NOMO-1 treated with dmso at 0.1 percent for 144 hours (cell line): ENCODE data around the gene FJX1.

Experiments
- DNase-seq: peaks from one replicate; lab custom pipeline; 2025; ENCODE audit not compliant: unreplicated experiment; lab: John Stamatoyannopoulos, UW

The FJX1 gene, protein sequence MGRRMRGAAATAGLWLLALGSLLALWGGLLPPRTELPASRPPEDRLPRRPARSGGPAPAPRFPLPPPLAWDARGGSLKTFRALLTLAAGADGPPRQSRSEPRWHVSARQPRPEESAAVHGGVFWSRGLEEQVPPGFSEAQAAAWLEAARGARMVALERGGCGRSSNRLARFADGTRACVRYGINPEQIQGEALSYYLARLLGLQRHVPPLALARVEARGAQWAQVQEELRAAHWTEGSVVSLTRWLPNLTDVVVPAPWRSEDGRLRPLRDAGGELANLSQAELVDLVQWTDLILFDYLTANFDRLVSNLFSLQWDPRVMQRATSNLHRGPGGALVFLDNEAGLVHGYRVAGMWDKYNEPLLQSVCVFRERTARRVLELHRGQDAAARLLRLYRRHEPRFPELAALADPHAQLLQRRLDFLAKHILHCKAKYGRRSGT

DNA sequence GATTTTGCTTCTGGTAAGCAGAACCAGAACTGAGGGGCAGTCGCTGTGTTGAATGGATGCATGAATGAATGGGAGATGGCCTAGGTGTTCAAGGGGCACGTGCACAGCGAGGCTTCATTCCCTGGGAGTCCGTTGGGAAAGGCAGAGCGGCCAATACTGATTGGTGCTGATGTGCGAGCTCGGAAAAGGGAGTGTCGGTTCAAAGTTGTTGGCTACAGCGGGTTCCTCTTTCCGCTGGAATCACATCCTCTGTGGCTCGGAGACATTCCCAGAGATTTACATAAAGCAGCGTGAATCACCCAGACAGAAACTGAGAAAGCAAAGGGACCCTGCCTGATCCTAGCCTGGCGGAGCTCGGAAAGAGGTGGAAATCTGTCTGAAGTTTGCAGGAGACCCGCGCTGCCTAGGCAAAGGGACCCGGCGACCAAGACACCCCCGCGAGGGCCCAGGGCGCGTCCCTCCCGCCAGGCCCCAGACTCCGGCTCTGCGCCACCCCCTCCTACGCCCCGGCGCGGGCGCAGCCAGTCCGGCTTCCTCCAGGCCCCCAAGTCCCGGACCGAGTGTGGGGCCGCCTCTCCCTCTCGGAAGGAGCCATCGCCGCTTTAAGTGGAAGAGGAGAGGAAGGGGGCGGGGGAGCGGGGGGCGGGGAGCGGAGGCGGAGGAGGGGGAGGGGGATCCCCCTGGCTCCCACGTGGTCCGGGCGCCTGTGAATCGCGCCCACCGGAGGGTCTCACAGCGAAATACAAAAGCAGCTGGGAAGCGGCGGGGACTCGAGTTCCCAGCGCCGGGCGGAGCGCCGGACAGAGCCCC is at the start of gene FJX1:
FJX1 (plus strand) TSS at position 774 of the 810 bp plus-strand sequence. CDS start 177 bp downstream, outside the sequence.
- DNase-seq = no peak

DNA sequence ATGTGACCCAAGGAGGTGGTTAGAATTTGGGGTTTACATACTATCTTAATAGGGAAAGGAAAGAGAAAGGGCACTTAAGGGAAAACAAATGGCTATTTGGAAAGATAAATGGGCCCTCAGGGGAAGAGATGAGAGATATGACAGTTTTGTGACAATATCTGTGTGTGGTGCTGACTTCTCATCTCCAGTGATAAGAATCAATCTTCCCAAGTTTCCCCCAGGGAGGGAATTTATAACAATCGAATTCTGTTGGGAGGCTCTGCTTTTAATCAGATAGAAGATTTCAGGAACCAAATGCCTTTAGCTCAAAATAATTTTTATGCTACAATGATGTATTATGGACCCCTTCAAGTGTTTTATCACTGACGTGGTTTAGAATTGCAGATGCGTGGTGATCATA is 46.6 kb upstream of the FJX1 start:
- DNase-seq = no peak

DNA sequence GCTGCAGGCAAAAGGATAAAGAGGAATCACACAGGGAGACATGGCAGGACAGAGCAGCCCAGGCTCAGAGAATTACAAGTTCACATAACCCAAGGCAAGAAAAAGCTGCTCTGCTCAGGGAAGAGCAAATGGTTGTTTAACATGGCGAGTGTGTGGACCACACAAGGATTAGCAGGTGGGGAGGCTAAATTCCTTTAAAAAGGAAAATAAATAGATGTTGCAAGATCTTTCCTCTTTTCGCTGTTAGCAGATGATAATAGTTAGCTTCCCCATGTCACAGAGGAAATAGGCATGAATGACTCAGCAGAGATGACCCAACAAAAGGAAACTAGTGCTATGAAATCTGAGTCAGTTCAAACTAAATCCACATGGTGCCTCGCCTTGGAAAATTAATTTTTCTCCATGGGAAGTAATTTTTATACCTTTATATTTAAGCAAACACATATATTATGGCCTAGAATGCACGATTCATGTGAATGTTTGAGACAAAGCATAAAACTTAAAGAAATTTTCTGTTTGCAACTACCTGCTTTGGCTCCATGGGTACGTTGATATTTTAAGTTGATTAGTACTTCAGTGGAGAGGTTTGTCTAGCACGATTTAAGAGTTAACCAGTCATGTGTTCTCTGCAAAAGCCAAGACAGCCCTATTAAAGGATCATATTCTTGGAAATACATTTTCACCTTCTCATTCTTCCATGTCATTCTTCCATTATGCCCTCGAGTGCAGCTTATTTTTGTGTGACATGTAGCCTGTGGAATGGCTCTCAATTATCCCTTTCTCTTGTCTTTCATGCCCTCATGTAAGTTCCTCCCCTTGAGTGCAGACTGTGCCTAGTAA is 38.5 kb upstream of the FJX1 start:
- DNase-seq = peak; percentile 11

DNA sequence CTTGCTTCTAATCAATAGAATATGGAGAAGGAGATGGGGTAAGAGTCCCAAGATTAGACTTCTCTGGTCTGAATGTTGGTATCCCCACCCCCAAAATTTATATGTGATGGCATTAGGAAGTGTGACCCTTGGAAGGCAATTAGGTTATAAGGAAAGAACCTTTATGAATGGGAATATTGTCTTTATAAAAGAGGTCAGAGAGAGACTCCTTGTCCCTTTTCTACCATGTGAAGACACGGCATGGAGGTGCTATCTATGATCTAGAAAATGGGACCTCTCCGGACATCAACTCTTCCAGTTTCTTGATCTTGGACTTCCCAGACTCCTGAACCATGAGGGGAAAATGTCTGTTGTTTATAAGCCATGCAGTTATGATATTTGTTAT is 37.9 kb upstream of the FJX1 start:
- no peak for DNase-seq

DNA sequence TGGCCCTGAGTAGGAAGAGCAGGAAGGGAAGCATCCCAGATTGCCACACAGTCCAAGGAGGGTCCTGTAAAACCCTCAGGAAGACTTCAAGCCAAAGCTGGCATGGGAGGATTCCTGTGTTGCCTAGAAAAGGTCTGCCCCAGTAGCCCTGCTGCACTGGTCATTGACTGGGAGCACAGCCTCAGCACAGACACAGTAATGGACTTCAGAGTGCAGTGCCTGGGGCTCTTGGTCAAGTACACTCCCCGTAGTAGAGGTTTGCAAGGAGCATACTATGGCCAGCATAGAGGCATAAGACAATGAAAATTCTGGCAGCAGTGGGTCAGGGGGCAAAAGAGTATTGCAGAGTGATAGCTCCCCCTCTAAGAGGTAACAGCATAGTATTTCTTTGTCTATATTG is 36.2 kb upstream of the FJX1 start:
- no peak for DNase-seq

DNA sequence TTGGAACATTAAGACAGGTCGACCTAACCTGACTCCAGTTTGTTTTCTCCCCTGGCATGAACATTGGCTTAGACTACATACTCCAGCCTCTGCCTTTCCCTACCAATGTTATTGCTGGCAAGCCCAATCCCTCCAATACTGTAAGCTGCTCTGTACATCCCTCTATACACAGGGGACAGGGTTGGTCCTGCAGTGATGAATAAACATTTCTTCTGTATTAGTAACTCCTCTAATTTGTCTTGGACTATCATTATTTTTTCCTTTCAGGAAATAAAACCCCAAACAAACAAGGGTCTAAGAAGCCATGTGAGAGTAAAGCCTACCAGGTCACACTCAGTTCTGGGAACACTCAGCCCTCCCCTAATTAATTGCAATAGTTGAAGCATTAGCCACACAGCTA is 35.1 kb upstream of the FJX1 start:
- DNase-seq = no peak

DNA sequence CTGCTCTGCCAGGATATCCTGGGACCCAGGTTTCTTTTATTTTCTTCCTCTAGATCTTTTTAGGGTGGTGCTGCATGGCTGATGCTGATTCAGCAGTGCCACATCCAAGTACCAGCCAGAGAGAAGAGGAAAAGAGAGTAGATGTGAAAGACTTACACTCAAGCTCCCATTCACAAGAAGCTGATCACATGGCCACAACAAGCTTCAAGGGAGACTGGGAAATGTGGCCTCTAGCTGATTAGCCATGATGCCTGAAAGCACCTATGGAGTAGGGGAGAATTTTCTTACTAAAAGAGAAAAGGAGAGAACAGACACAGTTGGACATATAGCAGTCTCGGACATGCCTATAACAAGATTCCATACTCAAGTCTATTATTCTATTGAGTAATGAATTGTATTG is 34.4 kb upstream of the FJX1 start:
- no peak for DNase-seq

DNA sequence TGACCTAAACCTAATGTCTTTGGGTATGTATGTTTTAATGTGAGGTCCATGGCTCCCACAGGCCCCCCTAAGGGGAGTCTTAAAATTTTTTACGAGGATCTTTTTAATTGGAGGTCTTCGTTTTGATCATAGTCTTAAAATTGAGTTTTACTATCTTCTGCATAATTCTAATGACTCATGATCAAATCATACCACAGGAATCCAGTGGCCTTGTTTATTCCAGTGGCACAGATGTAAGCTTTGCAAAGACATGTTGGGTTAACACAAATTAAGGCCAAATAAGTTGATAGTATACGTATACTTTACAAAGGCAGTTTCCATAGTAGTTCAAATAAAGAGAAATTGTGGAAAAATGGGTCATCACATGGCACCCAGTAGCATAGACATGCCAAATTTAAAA is 33.9 kb upstream of the FJX1 start:
- DNase-seq = no peak

DNA sequence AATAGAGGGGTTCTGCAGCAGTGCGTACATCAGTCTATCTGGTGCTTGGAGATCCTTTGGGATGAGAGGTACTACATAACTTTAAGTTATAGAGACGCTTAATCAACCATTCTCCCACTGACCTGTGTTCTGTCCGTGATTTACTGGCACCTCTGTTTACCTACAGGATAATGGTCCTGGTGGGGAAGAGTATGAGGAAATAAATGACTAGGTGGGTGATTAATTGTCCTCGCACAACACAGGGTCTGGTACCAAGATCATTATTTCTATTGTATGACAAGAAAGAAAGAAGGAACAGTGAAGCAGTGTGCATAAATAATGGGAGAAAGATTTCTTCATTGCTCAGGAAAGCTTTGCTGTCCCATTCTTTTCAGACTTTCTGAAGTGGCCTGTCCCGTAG is 32.8 kb upstream of the FJX1 start:
- DNase-seq = no peak

DNA sequence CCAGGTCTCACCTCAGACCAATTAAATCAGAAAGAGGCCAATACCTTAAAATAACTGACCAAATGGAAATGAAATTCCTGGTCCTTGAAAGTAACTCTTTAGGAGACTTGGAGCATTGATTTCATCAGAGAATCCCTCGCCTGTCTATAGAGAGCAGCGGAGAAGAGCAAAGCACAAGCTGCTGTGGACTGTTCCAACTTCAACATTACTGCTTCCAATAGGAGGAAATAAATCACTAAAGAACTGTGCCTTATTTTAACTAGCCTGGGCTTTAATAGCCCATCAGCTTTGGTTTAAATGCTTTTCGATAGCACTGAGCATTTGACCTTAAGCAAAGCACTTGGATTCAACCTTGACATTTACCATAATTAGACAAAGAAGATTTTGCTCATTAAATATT is 32.0 kb upstream of the FJX1 start:
- no peak for DNase-seq

DNA sequence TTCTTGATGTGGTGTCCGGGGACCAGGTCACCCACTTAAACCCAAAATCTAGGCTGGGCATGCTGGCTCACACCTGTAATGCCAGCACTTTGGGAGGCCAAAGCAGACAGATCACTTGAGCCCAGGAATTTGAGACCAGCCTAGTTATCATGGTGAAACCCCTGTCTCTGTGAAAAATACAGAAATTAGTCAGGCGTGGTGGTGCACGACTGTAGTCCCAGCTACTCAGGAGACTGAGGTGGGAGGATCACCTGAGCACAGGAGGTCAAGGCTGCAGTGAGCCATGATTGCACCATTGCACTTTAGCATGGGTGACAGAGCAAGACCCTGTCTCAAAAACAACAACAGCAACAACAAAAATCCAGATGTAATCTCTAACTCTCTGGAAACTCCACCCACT is 30.3 kb upstream of the FJX1 start:
- no peak for DNase-seq

DNA sequence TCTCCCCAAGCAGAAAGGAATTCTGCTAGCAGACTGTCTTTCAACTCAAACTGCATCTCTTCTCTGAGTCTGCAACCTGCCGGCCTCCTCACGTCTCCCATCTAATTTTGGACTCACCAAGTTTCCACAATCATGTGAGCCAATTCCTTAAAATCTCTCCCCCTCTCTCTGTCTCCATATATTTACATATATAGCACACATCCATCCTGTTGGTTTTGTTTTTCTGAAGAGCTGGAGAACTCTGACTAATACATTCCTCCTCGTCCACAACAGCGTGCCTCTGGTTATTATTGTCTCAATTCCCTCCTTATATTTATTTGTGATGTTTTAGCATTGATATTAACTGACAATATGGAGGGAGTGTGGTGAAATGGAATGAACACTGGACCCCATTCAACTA is 29.6 kb upstream of the FJX1 start:
- no peak for DNase-seq

DNA sequence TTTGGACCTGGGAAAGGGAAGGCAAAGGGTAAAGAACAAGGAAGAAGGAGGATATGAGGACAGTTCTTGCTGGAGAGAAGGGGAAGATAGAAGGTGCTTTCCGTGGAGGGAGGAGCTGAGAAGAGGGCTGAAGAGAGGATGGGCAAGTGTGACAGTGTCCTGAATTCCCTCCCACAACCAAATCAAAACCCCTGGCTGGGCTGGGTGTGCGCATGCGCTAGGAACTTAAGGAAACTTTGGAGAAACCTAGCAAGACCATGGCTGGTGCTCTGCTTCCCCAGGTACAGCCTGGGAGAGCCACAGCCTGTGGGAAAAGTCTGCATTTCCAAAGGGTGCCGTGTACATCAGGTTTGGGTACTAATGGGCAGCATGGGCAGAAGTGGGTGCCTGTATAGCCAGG is 29.0 kb upstream of the FJX1 start:
- DNase-seq = no peak

DNA sequence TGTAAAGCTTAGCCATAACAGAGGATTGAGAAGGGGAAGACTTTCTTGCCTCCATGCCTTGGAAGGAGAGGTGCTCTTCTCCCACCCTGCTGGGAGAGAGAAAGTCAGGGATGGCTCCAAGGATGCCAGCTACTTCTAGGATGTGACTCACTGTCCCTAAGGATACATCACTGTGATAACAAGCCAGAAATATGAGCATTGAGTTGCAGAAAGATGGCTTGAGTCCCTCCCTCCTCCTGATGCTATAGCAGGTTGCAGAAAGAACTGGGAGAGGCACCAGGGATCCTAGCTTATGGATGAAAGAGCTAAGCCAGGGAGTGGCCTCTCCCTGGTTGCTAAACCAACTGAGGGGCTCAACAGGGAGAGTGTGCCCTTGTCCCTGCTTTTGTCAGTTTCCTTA is 27.8 kb upstream of the FJX1 start:
- DNase-seq = no peak

DNA sequence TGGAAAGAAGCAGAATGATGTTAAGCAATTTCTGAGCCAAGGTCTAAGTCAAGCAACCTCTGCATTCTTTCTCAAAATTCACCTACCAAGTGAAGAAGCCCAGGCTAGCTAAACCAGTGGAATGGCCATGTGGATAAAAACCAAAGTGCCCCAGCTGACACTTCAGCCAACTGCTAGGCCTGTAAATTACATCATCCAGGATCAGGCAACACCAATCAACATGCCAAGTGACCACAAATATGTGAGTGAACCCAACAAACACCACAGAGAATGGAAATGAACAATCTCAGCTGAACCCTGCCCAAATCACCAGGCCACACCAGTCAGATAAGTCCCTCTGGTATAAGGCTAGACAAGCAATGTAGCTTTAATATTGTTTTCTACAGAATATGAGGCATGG is 25.1 kb upstream of the FJX1 start:
- no peak for DNase-seq

DNA sequence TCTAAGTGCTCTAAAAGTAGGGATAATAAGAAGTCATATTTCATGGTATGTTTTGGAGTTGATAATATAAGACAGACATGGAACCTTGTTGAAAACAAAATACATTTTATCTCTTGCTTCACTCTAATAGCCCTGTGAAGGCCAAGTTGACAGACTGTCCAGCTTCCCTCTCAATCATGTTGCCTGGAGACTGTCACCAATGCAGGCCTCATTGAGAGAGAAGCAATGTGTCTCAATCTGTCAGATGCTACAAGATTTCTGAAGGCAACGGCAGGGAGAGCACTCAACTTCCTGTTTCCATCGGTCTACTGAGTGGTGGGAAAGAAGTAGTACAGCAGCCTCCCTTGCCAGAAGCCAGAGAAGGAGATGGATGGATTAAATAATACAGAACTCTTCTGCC is 23.6 kb upstream of the FJX1 start:
- no peak for DNase-seq

DNA sequence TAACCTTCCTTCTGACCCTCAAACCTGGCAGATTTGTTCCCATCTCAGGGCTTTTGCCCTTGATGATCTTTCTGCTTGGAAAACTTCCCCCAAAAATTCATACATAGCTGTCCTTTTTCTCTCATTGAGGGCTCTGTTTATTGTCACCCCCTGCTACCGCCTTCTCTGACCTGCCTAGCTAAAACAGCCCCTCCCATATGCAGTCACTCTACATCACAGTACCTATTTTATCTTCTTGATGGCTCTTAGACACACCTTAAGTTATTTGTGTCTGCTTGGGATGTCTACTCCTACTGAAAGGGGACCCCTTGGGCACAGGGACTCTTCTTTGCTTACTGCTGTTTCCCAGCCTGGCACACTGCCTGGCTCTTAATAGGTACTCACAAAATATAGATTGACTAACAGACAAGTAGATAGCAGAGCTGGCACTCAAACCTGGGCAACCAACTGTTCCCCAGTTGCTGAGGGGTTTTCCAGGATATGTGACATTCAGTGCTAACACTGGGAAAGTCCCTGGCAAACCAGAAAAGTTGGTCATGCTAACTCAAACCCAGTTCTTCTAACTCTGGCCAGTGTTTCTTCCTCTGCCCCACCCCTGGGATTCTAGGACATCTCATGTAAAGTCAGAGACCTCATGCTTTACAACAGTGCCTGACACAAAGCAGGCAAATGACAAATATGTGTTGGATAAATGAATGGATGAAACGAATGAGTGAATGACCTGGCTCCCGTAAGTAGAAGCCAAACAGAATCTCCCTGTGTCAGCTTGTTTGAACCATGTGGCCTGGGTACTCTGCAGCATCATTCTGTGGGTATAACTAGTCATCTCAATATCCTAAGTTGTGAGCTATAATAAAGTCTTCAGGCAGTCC is 19.8 kb upstream of the FJX1 start:
- DNase-seq = no peak

DNA sequence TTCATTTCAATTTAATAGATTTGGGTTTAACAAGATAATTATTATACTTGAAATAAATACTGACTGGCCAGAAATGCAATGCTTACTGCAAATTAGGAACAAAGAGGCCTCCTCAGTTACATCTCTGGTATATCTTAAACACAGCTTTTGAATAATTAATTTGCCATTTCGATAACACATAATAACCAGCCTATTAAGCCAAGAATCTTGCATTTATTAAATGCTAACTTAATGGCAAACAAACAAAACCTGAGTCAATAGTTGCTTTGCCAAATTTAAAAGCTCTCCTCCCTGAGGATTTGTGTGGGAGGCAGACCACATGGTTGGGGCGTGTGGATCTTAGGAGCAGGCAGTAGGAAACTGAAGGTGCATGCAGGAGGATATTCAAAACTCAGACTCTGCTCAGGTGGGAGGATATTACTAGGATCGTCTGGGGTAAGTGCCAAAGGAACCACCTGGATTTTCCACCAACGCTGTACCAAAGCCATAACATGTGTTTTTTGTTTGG is 17.9 kb upstream of the FJX1 start:
- DNase-seq = no peak

DNA sequence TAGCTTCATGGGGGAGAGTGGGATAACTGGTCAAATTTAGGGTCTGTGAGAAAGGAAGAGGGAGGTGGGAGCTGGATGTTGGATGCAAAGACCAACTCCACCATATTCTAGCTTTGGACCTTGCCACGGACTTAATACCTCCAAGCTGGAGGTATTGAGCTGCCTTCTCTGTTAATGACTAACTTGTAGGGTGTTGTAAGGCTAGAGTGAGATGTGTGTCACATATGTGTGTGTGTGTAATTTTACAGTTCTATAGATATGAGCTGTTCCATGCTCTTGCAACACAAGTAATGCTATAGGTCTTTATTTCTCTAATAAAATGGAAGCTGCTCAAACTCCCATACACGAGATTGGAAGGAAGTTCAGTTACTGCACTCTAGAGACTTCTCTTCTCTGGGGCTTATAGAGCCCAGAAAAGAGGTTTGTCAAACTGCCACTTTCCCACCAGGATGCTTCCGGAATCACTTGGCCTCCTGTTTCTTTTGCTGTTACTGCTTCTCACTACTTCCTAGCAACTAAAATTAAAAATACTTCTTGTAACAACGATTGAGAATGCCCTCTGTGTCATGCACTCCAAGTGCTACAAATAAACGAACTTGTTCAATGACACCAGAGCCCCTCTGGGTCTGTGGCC is 16.0 kb upstream of the FJX1 start:
- no peak for DNase-seq

DNA sequence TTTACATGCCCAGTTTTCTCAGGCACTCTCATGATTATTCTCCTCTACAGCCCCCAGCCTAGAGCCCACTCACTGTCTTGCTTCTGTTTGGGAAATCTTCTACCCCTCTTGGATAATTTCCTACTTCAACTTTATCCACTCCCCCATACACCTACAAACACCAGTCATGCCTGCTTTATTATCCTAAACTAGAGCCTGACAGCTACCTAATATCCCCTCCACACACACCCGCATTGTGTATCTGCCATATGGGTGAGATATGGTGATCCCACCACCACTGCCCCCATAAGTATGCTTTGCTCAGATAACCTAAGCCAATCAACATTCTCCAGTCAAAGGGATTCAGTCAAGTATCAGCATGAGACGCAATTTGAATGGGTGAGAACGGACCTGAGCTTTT is 15.3 kb upstream of the FJX1 start:
- no peak for DNase-seq
